ENCODE results near the gene MSX2. TPM values are rescaled to one million over a fixed set of nuclear protein-coding genes. Genes with fewer than 3 reads are reported as not detected.

Gene MSX2
- total RNA-seq, 1 experiment from 2014 or later = not detected

GRCh38 chr5:174775081-174775480 is 50.7 kb downstream of the MSX2 start:
- ChIA-PET CTCF (interaction anchor here (0.7 kb wide), 1 partner anchor 16 kb away, joined by 4 read pairs; no protein-coding TSS in a partner anchor), POLR2A (ENCODE audit: low non-redundant PET) (no interaction called here)
- no peaks in the 10 kb centered on the region for H3K9me3 ChIP-seq (ENCODE audit: low read depth, low read length, poor library complexity, severe bottlenecking)
- no peak for TF ChIP-seq EZH2 (IDR thresholded peaks at IDR 0.05; ENCODE audit: borderline replicate concordance, low read depth, low read length, poor library complexity, severe bottlenecking)
- TF ChIP-seq, protein P1, sequence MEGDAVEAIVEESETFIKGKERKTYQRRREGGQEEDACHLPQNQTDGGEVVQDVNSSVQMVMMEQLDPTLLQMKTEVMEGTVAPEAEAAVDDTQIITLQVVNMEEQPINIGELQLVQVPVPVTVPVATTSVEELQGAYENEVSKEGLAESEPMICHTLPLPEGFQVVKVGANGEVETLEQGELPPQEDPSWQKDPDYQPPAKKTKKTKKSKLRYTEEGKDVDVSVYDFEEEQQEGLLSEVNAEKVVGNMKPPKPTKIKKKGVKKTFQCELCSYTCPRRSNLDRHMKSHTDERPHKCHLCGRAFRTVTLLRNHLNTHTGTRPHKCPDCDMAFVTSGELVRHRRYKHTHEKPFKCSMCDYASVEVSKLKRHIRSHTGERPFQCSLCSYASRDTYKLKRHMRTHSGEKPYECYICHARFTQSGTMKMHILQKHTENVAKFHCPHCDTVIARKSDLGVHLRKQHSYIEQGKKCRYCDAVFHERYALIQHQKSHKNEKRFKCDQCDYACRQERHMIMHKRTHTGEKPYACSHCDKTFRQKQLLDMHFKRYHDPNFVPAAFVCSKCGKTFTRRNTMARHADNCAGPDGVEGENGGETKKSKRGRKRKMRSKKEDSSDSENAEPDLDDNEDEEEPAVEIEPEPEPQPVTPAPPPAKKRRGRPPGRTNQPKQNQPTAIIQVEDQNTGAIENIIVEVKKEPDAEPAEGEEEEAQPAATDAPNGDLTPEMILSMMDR (conservative IDR thresholded peaks at IDR 0.05; ENCODE audit: low read depth, low read length) = no peak
- intact Hi-C loops (cut with micrococcal nuclease; ENCODE audit: unreplicated experiment) = no loop called here
- no peaks in the 10 kb centered on the region for H3K36me3 ChIP-seq (ENCODE audit: insufficient read depth, low read length, poor library complexity, severe bottlenecking)
- DNase-seq (ENCODE audit: low spot score) = no peak
- no peaks in the 10 kb centered on the region for H3K4me1 ChIP-seq (ENCODE audit: insufficient read depth, low read length, poor library complexity, severe bottlenecking)
- peaks cover 21% of the 10 kb centered on the region for H3K27me3 ChIP-seq (replicated peaks; ENCODE audit: insufficient read depth, low read depth, low read length, poor library complexity)
- BruUV-seq (replicated peaks) = no TSS peak
- no peak overlapping the region for H3K27ac ChIP-seq (ENCODE audit: low read depth, low read length, poor library complexity, severe bottlenecking)
- H3K4me3 ChIP-seq (ENCODE audit: low read depth, low read length, poor library complexity, severe bottlenecking) = no peak overlapping the region

DNA sequence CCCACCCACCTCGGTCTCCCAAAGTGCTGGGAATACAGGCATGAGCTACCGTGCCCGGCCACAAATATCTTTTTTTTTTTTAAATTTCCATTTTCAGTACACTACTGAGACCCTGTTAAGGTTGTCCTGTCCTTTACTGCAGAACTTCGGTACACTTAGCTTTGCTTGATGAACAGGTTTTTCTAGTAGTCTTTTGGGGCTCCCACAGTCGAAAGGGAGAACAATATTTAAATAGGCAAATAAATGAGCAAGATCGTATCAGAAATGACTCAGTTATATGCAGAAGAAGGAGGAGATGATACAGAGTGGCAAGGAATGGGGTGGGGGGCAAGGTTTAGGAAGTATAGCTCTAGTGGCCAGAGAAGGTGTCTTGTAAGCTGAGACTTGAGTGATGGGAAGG is 52.7 kb downstream of the MSX2 start:
- no peaks in the 10 kb centered on the region for H3K36me3 ChIP-seq (ENCODE audit: insufficient read depth, low read length, poor library complexity, severe bottlenecking)
- H3K27ac ChIP-seq (ENCODE audit: low read depth, low read length, poor library complexity, severe bottlenecking) = no peak overlapping the region
- no TSS peak for BruUV-seq (replicated peaks)
- intact Hi-C loops (cut with micrococcal nuclease; ENCODE audit: unreplicated experiment) = no loop called here
- CTCF ChIA-PET = no interaction called here
- no peak for DNase-seq (ENCODE audit: low spot score)
- H3K27me3 ChIP-seq (replicated peaks; ENCODE audit: insufficient read depth, low read depth, low read length, poor library complexity) = peaks cover 17% of the 10 kb centered on the region
- H3K4me3 ChIP-seq (ENCODE audit: low read depth, low read length, poor library complexity, severe bottlenecking) = no peak overlapping the region
- no peaks in the 10 kb centered on the region for H3K4me1 ChIP-seq (ENCODE audit: insufficient read depth, low read length, poor library complexity, severe bottlenecking)
- POLR2A ChIA-PET (ENCODE audit: low non-redundant PET) = no interaction called here
- TF ChIP-seq, protein P1 (conservative IDR thresholded peaks at IDR 0.05; ENCODE audit: low read depth, low read length) = no peak
- TF ChIP-seq EZH2 (IDR thresholded peaks at IDR 0.05; ENCODE audit: borderline replicate concordance, low read depth, low read length, poor library complexity, severe bottlenecking) = no peak
- H3K9me3 ChIP-seq (ENCODE audit: low read depth, low read length, poor library complexity, severe bottlenecking) = no peaks in the 10 kb centered on the region

- POLR2A ChIA-PET (ENCODE audit: low non-redundant PET) = no interaction called here
- Histone ChIP-seq H3K27ac (ENCODE audit: low read depth, low read length, poor library complexity, severe bottlenecking) (no peak overlapping the region), H3K36me3 (ENCODE audit: insufficient read depth, low read length, poor library complexity, severe bottlenecking) (no peaks in the 10 kb centered on the region), H3K4me3 (ENCODE audit: low read depth, low read length, poor library complexity, severe bottlenecking) (no peak overlapping the region), H3K27me3 (replicated peaks; ENCODE audit: insufficient read depth, low read depth, low read length, poor library complexity) (peaks cover 17% of the 10 kb centered on the region), H3K4me1 (ENCODE audit: insufficient read depth, low read length, poor library complexity, severe bottlenecking) (no peaks in the 10 kb centered on the region), H3K9me3 (ENCODE audit: low read depth, low read length, poor library complexity, severe bottlenecking) (no peaks in the 10 kb centered on the region)
- no peak for TF ChIP-seq EZH2 (IDR thresholded peaks at IDR 0.05; ENCODE audit: borderline replicate concordance, low read depth, low read length, poor library complexity, severe bottlenecking)
- TF ChIP-seq, protein P1 (conservative IDR thresholded peaks at IDR 0.05; ENCODE audit: low read depth, low read length) = no peak
- no TSS peak for BruUV-seq (replicated peaks)
- no peak for DNase-seq (ENCODE audit: low spot score)
- intact Hi-C loops (cut with micrococcal nuclease; ENCODE audit: unreplicated experiment) = no loop called here
- CTCF ChIA-PET = no interaction called here
Measured at GRCh38 chr5:174777583-174777982, 53.2 kb downstream of the MSX2 start.

Small RNAs within 50 kb of the gene (microRNA-seq; reads per million reads assigned to microRNA genes)
- not detected for gene MIR4634

Data from A673 (cell line).